ENCODE measurements around the gene PRTG. TPM values are rescaled to one million over a fixed set of nuclear protein-coding genes. Genes with fewer than 3 reads are reported as not detected.
A peak's percentile ranks its signal among the peaks of the same experiment; 100 is the strongest.
"Not testable (repeated sequence)": the region's sequence is repeated elsewhere in the genome, so short reads cannot be mapped to it uniquely, and the experiment has no call there.

The PRTG gene
- 3.8 and 19.0 TPM in 2 replicates for total RNA-seq

GRCh38 chr15:55742927-55743728 is at the start of gene PRTG:
TSS of gene PRTG (minus strand) at chr15:55743152. CDS start at chr15:55742931, 221 bp downstream.
- peak; percentile 29 for DNase-seq (ENCODE audit: low read depth)

GRCh38 chr15:55791551-55792400 is 48.8 kb upstream of the PRTG start:
- DNase-seq (ENCODE audit: low read depth), result peak; percentile 96

GRCh38 chr15:55789066-55789660 is 46.2 kb upstream of the PRTG start:
- DNase-seq (ENCODE audit: low read depth), result no peak

GRCh38 chr15:55786341-55786740 is 43.4 kb upstream of the PRTG start:
- no peak for DNase-seq (ENCODE audit: low read depth)

GRCh38 chr15:55785593-55785992 is 42.6 kb upstream of the PRTG start:
- DNase-seq (ENCODE audit: low read depth), result not testable (repeated sequence)

- no peak for DNase-seq (ENCODE audit: low read depth)
These were observed 41.3 kb upstream of the PRTG start for GRCh38 chr15:55784286-55784685.

GRCh38 chr15:55782901-55783300 is 39.9 kb upstream of the PRTG start:
- no peak for DNase-seq (ENCODE audit: low read depth)

GRCh38 chr15:55780292-55780691 is 37.3 kb upstream of the PRTG start:
- DNase-seq (ENCODE audit: low read depth), result no peak

GRCh38 chr15:55778932-55779331 is 36.0 kb upstream of the PRTG start:
- DNase-seq (ENCODE audit: low read depth), result no peak

- no peak for DNase-seq (ENCODE audit: low read depth)
These were observed 32.4 kb upstream of the PRTG start for GRCh38 chr15:55775316-55775715.

GRCh38 chr15:55774113-55774970 is 31.4 kb upstream of the PRTG start:
- DNase-seq (ENCODE audit: low read depth), result no peak

- no peak for DNase-seq (ENCODE audit: low read depth)
These were observed 27.9 kb upstream of the PRTG start for GRCh38 chr15:55770806-55771205.

GRCh38 chr15:55770261-55770660 is 27.3 kb upstream of the PRTG start:
- DNase-seq (ENCODE audit: low read depth), result no peak

- DNase-seq (ENCODE audit: low read depth), result no peak
These were observed 25.8 kb upstream of the PRTG start for GRCh38 chr15:55768670-55769185.

- no peak for DNase-seq (ENCODE audit: low read depth)
These were observed 23.7 kb upstream of the PRTG start for GRCh38 chr15:55766676-55767075.

- no peak for DNase-seq (ENCODE audit: low read depth)
These were observed 21.4 kb upstream of the PRTG start for GRCh38 chr15:55764398-55764797.

GRCh38 chr15:55758580-55758986 is 15.6 kb upstream of the PRTG start:
- DNase-seq (ENCODE audit: low read depth), result no peak

- DNase-seq (ENCODE audit: low read depth), result not testable (repeated sequence)
These were observed 10.5 kb upstream of the PRTG start for GRCh38 chr15:55753433-55753832.

- no peak for DNase-seq (ENCODE audit: low read depth)
These were observed 7.8 kb upstream of the PRTG start for GRCh38 chr15:55750706-55751105.

GRCh38 chr15:55743729-55744655 is 1.0 kb upstream of the PRTG start:
- no peak for DNase-seq (ENCODE audit: low read depth)

All from renal cortical epithelial cell (primary cell).